NCI-H1092 (cell line): ENCODE data around the gene CDYL2.
"Not testable (repeated sequence)": the region's sequence is repeated elsewhere in the genome, so short reads cannot be mapped to it uniquely, and the experiment has no call there.

Experiments used
- DNase-seq: peaks from one replicate; lab custom pipeline; 2025; lab: John Stamatoyannopoulos, UW

Gene CDYL2

DNA sequence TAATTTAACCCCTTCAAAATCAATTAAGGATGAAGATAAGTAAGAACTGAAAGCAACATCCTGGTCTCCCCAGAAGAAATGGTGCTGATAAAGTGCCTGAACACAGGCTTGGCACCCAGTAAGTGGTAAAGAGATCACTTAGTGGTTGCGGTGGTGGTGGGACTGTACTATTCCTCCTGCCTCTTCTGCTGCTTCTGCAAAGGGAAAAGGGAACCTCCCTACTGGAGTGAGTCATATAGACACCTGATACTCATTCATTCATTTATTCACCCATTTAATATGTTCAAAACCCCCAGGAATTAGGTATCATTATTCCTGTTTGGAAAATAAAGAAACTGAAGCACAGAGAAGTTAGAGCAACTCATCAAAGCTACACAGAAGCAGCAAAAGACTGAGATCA, 60.6 kb downstream of the CDYL2 start:
- DNase-seq = no peak

DNA sequence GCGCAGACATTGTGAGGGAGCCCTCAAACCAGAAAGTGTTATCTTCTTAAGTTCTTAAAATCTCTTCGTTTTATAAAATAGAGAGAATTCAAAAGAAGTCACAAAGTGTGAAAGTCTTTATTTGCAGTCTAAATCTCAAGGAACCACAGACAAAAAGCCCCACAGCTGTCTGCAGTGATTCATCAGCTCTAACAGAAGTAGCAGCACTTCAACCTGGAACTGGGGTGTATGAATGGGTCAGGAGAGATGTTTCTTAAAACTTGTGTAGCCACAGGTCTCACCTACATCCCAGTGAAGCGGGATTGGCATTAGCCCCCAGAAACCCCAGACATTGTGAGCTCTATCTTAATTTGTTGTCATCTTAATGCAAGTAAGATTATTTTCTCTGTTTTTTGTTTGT, 61.1 kb downstream of the CDYL2 start:
- DNase-seq = no peak

DNA sequence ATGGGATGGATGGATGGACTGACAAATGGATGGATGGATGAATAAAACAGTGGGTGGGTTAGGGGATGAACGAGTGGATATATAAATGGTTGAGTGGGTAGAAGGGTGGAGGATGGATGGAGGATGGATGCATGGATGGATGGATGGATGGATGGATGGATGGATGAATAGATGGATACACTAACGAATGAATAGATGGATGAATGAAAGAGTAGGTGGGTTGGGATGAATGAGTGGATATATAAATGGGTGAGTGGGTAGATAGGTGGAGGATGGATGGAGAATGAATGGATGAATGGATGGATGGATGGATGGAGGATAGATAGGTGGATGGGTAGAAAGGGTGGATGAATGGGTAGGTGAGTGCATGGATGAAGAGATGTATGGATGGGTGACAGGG, 62.1 kb downstream of the CDYL2 start:
- no peak for DNase-seq

DNA sequence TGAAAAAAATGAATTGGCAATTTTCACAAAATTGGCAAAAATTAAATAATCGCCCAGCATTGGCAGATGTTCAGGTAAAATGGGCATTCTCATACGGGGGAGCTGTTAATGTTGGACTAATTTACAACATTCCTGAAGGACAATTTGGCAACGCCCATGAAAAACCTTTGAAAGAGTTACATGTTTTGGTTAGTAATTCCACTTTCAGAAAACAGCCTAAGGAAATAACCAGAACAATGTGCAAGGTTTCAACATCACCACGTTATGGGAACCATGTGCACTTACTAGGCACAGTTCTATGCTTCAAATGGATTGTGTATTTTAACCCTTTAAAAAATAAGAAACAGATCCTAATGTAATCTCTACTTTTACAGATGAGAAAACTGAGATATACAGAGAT, 62.7 kb downstream of the CDYL2 start:
- DNase-seq = no peak

DNA sequence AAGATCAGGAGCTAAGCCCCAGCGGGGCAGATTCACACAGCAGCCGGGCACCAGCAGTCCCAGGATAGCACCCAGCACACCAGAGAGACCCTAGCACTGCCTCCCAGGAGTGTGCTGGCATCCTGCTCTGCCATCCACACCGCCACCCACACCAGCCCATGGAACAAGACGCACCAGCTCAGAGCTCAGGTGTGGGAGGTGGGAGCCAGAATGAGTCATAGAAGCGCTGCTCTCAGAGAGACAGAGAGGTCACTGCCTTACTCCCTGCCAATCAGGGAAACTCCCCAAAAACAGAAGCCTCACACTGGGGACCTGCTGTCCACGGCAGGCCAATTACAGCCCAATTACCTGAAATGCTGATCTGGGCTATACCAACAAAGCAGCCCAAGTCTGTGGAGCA, 64.9 kb downstream of the CDYL2 start:
- no peak for DNase-seq

DNA sequence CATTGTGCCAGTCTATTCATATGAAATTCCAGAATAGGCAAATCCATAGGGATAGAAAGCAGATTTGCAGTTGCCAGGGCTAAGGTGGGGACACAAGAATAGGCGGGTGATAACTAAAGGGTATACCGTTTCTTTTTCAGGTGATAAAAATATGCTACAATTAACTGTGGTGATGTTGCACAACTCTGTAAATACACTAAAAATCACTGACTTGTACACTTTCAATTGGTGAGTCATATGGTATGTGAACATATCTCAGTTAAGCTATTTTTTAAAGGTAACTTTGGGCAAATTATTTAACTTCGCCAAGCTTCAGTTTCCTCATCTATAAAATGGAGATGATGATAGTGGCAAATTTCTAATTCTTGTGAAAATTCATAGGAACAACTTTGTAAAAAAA, 65.9 kb downstream of the CDYL2 start:
- no peak for DNase-seq

DNA sequence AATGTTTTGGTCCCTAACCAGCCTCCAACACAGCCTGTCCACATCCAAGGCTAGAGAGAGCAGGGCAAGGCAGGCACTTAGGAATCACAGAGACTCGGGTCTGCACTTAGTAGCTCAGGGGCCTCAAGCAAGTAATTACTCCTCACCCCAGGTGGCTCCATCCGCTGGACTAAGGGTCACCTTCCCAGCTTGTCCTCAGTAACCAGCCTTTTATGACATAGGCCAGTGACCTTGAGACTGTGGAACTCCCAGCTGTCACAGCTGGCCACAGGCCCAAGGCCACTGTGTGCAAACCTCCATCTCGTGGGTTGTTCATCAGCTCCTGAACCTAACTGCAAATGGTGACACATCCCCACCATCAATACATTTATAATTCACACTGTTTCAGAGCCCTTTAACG, 68.6 kb downstream of the CDYL2 start:
- DNase-seq = no peak

DNA sequence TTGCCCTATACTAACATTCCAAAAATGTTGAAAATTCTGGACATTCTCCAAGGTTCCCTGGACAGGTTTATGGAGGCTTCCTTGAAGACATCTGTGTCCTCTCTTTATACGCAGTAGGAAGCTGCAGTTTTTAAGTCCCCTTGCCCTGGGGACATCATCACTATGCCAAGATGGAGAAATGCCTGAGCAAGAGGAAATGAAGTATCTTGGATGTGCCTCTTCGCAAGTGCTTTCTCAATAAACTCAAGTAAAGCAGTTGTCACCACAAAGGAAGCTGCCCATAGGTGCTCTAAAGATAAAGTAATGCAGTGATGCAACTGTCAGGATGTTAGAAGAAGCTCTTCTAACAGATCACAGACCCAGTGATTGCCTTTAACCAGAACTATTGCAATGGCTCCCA, 71.0 kb downstream of the CDYL2 start:
- no peak for DNase-seq

DNA sequence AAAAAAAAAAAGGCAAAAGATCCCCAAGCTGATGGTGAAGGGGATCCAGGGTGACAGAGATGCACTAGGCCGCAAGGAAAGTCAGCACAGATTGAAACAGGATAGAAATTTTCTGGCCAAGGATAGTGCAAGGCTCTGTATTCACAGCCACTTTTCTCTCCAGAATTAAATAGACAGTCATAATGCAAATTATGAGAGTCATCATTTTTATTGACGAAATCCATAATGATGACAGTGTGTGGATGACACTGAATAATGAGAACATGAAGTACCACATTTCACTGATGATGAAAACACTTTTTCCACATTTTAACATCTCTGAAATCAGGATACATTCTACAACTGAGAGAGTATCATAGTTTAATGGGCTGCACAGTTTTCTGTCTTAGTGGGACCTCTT, 72.5 kb downstream of the CDYL2 start:
- no peak for DNase-seq

DNA sequence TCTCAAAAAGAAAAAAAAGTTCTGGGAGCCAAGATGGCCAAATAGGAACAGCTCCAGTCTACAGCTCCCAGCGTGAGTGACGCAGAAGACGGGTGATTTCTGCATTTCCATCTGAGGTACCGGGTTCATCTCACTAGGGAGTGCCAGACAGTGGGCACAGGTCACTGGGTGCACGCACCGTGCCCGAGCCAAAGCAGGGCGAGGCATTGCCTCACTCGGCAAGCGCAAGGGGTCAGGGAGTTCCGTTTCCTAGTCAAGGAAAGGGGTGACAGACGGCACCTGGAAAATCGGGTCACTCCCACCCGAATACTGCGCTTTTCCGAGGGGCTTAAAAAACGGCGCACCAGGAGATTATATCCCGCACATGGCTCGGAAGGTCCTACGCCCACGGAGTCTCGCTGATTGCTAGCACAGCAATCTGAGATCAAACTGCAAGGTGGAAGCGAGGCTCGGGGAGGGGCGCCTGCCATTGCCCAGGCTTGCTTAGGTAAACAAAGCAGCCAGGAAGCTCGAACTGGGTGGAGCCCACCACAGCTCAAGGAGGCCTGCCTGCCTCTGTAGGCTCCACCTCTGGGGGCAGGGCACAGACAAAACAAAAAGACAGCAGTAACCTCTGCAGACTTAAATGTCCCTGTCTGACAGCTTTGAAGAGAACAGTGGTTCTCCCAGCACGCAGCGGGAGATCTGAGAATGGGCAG, 77.2 kb downstream of the CDYL2 start:
- DNase-seq = not testable (repeated sequence)

DNA sequence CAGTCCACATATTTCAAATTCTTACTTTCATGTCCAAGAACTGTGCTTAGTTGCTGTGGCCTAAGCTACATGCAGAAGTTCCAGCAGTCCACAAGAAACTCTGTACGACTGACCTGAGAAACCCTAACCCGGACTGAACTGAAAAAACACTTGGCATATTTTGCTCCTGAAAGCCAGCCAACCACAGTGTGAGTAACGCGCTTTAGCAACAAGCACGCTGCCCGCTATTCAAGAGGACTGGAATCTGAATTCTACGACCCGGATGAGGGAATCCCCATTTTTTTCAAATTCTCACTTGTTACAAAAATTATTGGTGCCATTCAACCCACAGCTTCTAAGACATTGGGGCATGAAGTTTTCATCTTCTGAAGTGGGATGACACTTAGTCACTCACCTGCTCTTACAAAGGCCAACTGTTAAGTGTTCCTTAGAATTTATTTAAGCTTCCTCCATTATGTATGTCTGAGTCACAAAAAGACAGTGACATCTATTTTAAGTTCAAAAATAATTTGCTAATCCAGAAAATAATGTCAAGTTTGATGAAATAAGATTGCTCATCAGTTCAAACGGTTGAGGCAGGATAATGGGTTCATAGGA, 78.7 kb downstream of the CDYL2 start:
- DNase-seq = no peak

DNA sequence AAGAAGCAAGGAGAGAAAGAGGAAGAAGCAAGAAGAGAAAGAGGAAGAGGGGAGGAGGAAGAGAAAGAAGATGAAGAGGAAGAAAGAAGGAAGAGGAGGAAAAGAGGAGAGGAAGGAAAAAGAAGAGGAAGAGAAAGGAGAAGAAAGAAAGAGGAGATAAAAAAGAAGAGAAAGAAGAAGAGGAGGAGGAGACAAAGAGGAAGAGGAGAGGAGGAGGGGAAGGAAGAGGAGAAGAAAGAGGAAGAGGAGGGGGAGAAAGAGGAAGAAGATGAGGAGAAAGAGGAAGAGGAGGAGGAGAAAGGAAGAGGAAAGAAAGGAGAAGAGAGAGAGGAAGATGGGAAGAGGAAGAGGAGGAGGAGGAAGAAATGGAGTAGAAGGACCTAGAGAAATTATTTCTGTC, 80.4 kb downstream of the CDYL2 start:
- DNase-seq = no peak

DNA sequence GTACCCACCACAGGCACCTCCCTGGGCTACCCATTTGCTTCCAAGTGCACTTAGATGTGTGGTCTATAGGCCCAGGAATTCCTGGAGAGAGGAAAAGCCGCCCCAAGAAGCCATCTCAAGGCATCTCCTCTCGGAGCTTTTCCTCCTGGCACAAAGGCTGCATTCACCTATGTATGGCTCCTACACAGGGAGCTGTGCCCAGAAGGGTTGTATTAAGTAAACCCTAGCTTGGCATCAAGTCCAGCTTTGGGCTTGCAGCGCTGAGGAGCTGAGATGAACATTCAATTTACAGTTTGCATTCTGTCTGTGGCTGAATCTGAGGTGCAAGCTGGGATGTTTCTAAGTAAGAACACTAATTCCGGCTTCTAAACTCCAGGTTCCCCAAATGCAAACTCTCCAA, 81.3 kb downstream of the CDYL2 start:
- DNase-seq = no peak

DNA sequence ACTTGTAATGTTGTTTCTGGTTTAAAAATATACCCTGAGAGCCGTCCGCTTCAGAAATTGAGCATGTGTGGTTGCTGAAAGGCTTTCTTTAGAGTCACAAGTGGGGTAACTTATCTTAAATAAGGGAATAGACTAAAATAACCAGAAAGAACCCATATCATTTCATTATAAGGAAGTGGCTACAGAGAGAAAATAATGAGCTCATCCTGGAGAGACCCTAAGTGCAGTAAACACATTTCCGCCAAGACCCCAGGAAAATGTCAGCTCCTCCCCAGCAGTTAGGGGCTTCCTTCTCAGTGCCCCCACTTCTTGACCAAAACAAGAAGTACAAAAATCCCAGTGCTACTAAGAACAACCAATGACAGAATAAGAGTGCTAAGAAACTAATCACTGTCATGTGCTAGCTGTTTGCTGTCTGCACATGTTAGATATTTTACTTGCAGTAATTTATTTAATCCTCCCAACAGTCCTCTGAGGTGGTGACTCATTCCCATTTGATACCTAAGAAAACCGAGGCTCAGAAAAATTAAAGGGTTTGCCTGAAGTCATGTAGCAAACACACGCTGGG, 83.5 kb downstream of the CDYL2 start:
- DNase-seq = no peak

DNA sequence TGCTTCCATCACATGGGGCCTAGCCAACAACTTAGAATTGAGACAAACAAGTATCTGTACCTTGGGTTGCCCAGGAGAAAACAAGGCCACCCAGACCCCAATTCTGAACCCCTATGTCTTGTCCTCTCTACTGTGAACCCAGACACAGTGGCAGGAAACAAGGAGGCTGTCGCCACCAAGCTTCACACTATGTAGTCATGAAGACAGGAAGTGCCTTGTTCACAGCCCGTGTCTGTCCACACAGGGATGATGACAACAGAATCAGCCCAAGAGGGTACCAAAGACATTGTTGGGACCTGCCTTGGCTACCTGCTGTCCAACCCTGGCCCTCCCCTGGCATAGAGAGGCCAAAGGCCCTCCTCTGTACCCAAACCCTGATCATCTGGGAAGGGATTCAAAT, 84.8 kb downstream of the CDYL2 start:
- DNase-seq = no peak

DNA sequence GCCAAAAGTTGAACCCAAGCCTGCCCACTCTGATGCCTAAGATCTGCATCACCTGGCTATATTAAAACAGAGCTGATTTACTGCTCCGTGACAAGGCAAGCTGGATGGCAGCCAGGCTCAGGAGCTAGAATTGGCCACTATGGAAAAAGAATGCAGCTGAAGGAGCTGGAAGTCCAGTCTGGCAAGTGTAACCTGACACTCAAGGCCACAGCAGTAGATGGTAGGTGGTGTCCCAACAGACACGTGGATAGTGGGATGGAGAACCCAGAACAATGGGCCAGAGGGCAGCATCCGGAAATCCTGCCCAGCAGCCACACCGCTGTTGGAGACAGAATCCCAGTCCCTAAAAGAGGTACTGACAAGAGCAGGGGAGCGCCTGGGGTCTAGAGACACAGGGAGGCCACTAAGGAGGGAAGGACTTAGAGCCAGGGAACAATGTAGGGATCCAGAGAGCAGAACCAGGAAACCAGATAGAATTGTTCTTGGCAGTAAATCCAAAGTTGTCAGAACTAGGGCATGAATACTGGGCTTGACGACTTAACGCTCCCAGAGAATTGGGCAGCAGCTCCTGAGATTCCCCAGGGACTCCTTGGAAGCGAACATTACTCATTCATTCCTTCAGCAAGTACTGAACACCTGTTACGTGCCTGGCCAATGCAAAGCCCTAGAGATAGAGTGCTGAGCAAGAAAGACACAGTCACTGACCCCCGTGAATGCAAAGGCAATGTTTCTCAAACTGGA, 85.7 kb downstream of the CDYL2 start:
- DNase-seq = no peak

DNA sequence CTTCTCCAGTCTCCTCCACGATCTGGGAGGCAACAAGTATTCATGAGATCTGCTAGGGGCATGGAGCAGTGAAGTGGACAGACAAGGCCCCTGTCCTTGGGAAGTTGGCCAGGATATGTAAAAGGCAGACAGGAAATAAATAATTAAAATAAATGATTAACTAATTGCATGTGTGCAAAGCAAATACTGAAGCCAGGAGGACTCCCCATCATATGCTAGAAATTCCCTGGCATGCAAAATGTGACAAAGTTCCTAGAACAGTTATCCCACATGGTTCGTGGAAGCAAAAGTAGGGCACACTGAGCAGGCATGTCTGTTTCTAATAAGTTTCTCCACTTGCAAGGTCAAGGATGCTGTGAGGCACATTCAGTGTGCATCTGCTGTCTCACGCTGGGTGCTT, 86.8 kb downstream of the CDYL2 start:
- no peak for DNase-seq

DNA sequence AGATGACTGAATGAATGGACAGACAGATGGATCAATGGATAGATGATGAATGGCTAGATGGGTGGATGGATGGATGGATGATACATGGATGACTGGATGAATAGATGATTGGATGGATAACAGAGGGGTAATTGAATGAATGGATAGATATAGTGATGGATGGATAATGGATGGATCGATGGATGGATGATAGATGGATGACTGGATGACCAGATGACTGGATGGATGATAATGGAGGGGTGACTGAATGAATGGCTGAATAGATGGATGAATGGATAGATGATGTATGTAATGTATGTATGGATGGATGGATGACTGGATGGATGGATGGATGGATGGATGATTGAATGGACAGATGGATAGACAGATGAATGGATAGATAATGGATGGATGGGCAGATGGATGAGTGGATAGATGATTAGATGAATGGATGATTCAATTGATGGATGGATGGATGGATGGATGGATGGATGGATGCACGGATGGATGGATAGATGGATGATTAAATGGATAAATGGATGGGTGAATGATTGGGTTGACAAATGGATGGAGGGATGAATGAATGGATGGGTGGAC, 87.7 kb downstream of the CDYL2 start:
- no peak for DNase-seq

DNA sequence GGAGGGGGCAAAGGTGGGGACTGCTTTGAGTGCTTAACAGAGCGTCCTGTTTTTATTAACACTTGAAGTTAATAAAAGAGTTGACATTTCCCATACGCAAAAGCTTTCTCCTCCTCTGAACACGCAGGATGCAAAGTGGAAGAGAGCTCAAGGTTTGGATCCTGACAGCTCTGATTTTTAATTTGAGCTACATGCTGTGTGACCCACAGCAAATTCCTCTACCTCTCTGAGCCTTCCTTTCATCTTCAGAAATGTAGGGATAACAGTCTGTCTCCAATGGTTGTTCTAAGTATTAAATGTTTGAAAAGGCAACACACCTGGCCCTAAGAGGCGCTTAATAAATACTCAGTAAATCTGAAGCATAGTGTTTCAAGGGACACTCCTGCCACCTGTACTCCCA, 93.0 kb downstream of the CDYL2 start:
- DNase-seq = no peak

DNA sequence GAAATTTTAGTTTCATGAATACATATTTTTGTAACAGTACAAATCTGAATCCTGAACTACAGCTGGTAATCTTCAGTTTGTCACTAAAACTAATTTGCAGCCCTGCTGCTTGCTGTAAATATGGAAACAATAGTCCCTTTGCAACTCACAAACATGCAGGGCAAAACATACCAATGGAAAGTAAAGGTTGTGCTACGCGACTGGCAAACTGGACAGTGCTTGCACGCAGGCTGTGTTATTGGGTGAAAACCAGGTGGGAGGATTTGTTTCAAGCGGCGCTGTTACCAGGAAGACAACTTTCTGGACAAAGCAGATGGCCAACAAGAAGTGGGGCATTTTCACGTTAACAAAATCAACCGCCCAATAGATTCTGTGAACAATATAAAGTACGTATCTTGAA, 93.5 kb downstream of the CDYL2 start:
- no peak for DNase-seq

DNA sequence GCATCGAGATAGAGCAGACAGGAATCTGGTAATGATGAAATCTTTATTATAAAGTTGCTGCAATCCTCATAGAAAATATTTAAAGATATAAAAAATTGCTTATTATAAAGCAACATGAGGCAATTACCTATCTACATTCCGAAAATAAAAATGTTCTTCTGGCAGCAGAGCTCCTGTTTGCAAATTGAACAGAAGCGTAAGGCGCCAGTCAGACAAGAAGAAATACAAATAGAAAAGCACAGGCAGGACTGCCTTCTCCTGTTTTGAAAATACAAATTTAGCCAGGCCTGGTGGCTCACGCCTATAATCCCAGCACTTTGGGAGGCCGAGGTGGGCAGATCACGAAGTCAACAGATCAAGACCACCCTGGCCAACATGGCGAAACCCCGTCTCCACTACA, 95.6 kb downstream of the CDYL2 start:
- no peak for DNase-seq

DNA sequence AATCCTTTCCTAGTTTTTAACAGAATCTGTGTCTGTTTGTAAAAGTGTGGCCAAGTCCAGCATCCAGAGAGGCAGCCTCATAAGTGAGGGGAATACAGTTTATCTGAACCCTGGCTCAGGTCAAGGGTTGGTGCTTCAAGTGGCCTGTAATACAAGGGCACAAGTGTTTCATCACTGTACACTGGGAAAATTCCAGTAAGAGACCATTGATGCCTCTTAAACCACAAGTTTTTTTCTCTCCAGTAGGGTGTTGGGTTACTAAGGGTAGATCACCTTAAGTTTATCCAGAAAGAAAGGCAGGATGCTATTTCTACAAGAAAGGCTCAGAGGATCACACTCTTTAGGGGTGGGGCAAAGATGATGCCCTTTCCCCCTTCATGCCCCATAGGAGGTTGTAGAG, 96.7 kb downstream of the CDYL2 start:
- DNase-seq = no peak

DNA sequence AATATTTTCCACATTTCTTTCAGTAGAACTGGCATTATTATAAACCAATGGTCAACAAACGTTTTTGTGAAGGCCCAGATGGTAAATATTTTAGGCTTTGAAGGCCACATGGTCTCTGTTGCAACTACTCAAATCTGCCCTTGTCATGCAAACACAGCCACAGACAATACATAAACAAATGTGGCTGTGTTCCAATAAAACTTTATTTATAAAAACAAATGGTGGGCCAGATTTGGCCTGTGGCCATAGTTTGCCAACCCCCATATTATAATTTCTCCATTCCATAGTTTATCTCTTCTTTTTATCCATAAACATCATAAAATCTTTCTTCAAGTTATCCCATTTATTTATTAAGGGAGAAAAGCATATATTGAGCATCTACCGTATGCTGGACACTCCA, 98.8 kb downstream of the CDYL2 start:
- no peak for DNase-seq
